IMR-90 (cell line): ENCODE data around the gene HAUS7.

Experiments used
- BHLHE40 ChIP-seq: fragments of 150-350 bp; IDR thresholded peaks from 2 replicates; pipeline ENCODE4 v1.6.1; 2016; ENCODE audit warnings: mild to moderate bottlenecking, low read depth, low read length
- CEBPB ChIP-seq: IDR thresholded peaks from 2 replicates; pipeline ENCODE4 v1.6.1; 2012; ENCODE audit warnings: low read depth, low read length, improper control_type of control experiment
- CTCF ChIP-seq: conservative IDR thresholded peaks from 2 replicates; pipeline ENCODE4 v1.5.1; 2012; ENCODE audit warnings: mild to moderate bottlenecking, low read depth, low read length, improper control_type of control experiment
- ELK1 ChIP-seq: fragments of 150-350 bp; IDR thresholded peaks from 2 replicates; pipeline ENCODE4 v1.6.1; 2016; ENCODE audit warnings: low read depth, mild to moderate bottlenecking, low read length, moderate library complexity, borderline replicate concordance
- NFE2L2 ChIP-seq: fragments of 150-350 bp; IDR thresholded peaks from 2 replicates; pipeline ENCODE4 v1.6.1; 2016; ENCODE audit warnings: low read depth, mild to moderate bottlenecking, low read length
- POLR2A ChIP-seq: IDR thresholded peaks from 2 replicates; pipeline ENCODE4 v1.6.1; 2012; ENCODE audit warnings: mild to moderate bottlenecking, low read depth, low read length
- RCOR1 ChIP-seq: IDR thresholded peaks from 2 replicates; pipeline ENCODE4 v1.6.1; 2012; ENCODE audit warnings: mild to moderate bottlenecking, low read length, improper control_type of control experiment; ENCODE audit not compliant: insufficient replicate concordance
- RFX5 ChIP-seq: IDR thresholded peaks from 2 replicates; pipeline ENCODE4 v1.8.0; 2012; ENCODE audit warnings: low read depth, mild to moderate bottlenecking, low read length, moderate library complexity
- SMC3 ChIP-seq: fragments of 150-350 bp; IDR thresholded peaks from 2 replicates; pipeline ENCODE4 v1.6.1; 2016; ENCODE audit warnings: low read depth, mild to moderate bottlenecking, antibody characterized with exemption, low read length, moderate library complexity

- TF ChIP-seq SMC3 (no peak), RFX5 (no peak), RCOR1 (no peak), CTCF (no peak), CEBPB (no peak), ELK1 (no peak), POLR2A (no peak), BHLHE40 (no peak), NFE2L2 (no peak)
Measured at GRCh38 chrX:153491351-153491914, 21.1 kb upstream of the HAUS7 start.
